Renal cortex interstitium (tissue), 11 donors: ENCODE results near the gene NOC4L. TPM values are rescaled to one million over a fixed set of nuclear protein-coding genes. Genes with fewer than 3 reads are reported as not detected.

ENCODE experiments used
- DNase-seq, 11 donors: peaks; one replicate each; pipeline ENCODE4 v3.0.0-alpha.2; 2013; ENCODE audit warnings: low read depth in 9 of 11, low spot score in 4 of 11; ENCODE audit errors: extremely low read depth in 1 of 11
- polyA plus RNA-seq, 3 donors: library from polyadenylated mRNA; unstranded; fragments of 120-200 nt; gene quantifications; one replicate each; pipeline ENCODE4 v1.2.1, GENCODE V29; 2013; ENCODE audit not compliant: insufficient read length in 3 of 3

Gene NOC4L
- polyA plus RNA-seq, 3 donors = 12.5 to 21.0 (median 18.7) TPM

GRCh38 chr12:132162508-132163031 lies 18.3 kb downstream of the NOC4L start:
- DNase-seq = no peak

- no peak for DNase-seq
Observed at GRCh38 chr12:132163041-132163910, 19.0 kb downstream of the NOC4L start.

- DNase-seq = no peak
Observed at GRCh38 chr12:132163911-132164288, 19.6 kb downstream of the NOC4L start.

DNA sequence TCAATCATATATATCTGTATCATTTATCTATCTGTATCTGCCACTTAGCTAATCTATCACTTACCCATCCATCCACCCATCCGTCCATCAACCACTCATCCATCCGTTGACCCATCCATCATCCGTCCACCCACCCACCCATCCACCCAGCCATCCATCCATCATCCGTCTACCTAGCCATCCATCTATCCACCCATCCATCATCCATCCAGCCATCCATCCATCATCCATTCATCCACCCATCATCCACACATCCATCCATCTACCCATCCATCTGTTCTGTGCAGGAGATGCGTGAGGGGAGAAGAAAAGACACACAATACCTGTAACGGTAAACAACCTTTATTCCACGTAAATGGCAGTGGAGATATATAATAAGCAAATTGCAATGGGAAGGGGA lies 20.2 kb downstream of the NOC4L start:
- no peak for DNase-seq

DNA sequence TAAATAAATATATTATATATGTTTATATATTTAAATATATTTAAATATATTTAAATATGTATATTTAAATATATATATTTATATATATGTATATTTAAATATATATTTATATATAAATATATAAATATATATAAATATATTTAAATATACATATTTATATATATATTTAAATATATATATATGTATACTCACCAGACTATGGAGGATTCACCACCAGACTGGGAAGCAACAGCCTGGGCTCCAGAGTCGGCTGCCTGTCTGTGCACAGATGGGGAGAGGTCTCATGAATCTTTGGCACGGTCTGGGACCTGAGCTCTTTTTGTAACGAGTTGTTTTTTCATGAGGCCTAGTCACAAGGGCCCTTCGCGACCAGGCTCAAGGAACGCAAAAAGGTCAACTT lies 21.3 kb downstream of the NOC4L start:
- DNase-seq = no peak

DNA sequence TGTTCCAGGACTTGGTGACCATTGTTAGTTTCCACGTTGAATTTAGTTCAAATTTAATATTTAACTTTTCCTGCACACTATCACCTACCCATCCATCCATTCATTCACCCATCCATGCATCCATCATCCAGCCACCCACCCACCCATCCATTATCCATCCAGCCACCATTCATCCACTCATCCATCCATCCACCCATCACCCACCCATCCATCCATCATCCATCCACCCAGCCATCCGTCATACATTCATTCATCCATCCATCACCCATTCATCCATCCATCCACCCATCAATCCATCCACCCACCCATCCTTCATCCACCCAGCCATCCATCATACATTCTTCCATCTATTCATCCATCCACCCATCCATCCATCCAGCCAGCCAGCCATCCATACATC lies 21.8 kb downstream of the NOC4L start:
- DNase-seq = no peak

- DNase-seq = no peak
Observed at GRCh38 chr12:132166801-132167591, 22.7 kb downstream of the NOC4L start.

- DNase-seq = no peak
Observed at GRCh38 chr12:132167611-132168310, 23.5 kb downstream of the NOC4L start.

DNA sequence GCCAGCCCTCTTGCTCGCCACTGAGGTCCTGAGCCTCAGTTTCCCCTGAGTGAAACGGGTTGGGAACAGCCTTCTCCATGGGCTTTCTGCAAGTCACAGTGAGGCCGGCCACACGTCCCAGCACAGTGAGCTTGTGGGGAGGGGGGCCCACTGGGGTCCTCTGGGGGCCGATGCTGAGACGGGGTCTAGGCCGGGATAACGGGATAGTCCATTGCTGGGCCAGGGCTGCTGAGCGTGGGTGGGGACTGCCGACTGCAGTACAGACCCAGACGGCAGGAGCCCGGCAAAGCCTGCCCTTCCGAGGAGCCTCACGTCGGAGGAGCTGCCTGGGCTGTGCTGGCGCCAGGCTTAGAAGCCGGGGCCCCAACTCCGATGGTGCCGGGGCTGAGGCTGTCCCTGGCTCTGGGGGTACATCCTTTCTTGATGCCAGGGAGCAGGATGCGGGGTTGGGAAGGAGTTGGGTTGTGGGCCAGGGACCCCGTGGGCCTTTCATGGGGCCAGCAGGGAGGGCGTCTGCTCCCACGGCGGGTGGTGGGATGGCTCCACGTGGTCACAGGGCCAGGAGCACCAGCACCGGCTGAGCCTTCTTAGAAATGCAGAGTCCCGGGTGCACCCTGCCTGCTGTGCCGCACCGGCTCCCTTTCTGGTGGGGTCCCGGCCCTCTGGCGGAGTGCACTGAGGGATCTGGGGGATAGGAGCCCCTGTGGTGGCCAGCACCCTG lies 24.2 kb downstream of the NOC4L start:
- DNase-seq = no peak

DNA sequence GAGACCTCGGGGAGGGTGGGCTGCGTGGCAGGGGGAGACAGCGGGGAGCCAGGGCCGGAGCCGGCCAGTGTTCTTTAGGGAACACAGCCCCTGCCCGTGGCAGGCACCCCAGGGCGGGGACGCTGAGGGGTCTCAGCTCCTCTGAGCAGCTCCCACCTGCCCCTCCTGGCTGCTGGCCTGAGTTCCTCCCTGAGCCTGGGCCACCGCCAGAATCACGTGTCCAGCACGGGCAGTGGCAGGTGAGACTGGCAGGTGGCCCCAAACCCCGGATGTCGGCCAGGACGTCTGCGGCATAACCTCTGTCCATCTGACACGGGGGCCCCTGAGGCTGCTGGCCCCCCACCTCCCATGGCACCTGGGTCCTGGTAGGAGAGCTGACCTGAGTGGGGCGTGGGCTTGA lies 25.1 kb downstream of the NOC4L start:
- no peak for DNase-seq

- no peak for DNase-seq
Observed at GRCh38 chr12:132170094-132170636, 25.9 kb downstream of the NOC4L start.

- DNase-seq = no peak
Observed at GRCh38 chr12:132170637-132171292, 26.5 kb downstream of the NOC4L start.

- DNase-seq = no peak
Observed at GRCh38 chr12:132171293-132171967, 27.2 kb downstream of the NOC4L start.

- no peak for DNase-seq
Observed at GRCh38 chr12:132171968-132172521, 27.8 kb downstream of the NOC4L start.

GRCh38 chr12:132172619-132173018 lies 28.4 kb downstream of the NOC4L start:
- no peak for DNase-seq

DNA sequence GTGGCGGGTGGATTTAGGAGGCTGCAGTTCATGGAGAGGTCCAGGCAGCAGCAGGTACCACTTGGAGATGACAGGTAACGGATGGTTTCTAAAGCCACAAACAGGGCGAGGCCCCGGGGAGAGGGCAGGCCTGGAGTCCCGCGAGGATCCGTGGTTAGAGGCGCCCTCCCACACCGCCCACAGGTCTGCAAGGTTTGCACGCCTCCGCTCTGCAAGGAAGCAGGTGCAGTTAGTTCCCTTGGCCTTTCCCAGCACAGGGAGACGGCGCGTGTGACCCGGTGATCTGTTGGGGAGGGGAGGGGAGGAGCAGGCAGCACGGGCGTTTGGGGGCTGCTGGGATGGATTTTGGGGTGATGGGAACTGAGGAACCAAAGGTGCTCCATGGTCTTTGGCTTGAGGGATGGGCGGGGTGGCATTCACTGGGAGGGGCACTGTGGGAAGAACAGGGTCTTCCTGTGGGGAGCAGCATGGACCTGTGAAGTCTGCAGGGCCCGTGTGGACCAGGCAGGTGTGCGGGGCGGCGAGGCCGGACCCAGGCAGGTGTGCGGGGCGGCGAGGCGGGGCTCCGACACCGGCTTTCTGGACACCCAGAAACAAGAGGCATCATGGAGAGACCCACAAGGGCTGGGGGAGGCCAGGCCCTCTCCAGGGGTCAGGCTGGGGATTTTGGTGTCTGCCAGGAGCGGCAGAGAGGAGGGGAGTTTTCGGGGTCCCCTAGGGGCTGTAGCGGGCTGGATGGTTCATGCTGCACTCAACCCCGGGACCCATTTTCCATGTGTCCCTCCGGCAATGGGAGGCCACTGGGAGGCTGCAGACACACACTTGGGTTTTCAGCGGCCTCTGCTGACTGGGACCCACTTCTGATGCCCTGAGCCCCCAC lies 29.1 kb downstream of the NOC4L start:
- DNase-seq = no peak
